ENCODE results near the gene GBA2.
A peak's percentile ranks its signal among the peaks of the same experiment; 100 is the strongest.

The GBA2 gene

GRCh38 chr9:35791297-35791921 is 42.4 kb upstream of the GBA2 start, which contains the start of gene NPR2:
Gene NPR2, plus strand, starts transcription at chr9:35791591. Its CDS starts 818 bp downstream, at chr9:35792409.
- no peak for TF ChIP-seq CTCF (IDR thresholded peaks at IDR 0.05; ENCODE audit: borderline replicate concordance, control extremely low read depth, extremely low read depth, insufficient read depth, missing control alignments)
- DNase-seq (ENCODE audit: low spot score), result no peak
- in situ Hi-C loops (cut with MboI; ENCODE audit: low sequenced_read_pairs, unreplicated experiment), result no loop called here

- DNase-seq (ENCODE audit: low spot score), result peak; percentile 85
- peak; percentile 81 for TF ChIP-seq CTCF (IDR thresholded peaks at IDR 0.05; ENCODE audit: borderline replicate concordance, control extremely low read depth, extremely low read depth, insufficient read depth, missing control alignments)
- in situ Hi-C loops (cut with MboI; ENCODE audit: low sequenced_read_pairs, unreplicated experiment), result no loop called here
Observed at GRCh38 chr9:35790385-35791296, 41.6 kb upstream of the GBA2 start.

- no peak for TF ChIP-seq CTCF (IDR thresholded peaks at IDR 0.05; ENCODE audit: borderline replicate concordance, control extremely low read depth, extremely low read depth, insufficient read depth, missing control alignments)
- in situ Hi-C loops (cut with MboI; ENCODE audit: low sequenced_read_pairs, unreplicated experiment), result no loop called here
- DNase-seq (ENCODE audit: low spot score), result no peak
Observed at GRCh38 chr9:35790025-35790384, 41.0 kb upstream of the GBA2 start.

GRCh38 chr9:35789541-35789940 is 40.5 kb upstream of the GBA2 start:
- in situ Hi-C loops (cut with MboI; ENCODE audit: low sequenced_read_pairs, unreplicated experiment), result no loop called here
- TF ChIP-seq CTCF (IDR thresholded peaks at IDR 0.05; ENCODE audit: borderline replicate concordance, control extremely low read depth, extremely low read depth, insufficient read depth, missing control alignments), result no peak

GRCh38 chr9:35783418-35783817 is 34.4 kb upstream of the GBA2 start:
- no peak for TF ChIP-seq CTCF (IDR thresholded peaks at IDR 0.05; ENCODE audit: borderline replicate concordance, control extremely low read depth, extremely low read depth, insufficient read depth, missing control alignments)
- in situ Hi-C loops (cut with MboI; ENCODE audit: low sequenced_read_pairs, unreplicated experiment), result no loop called here

More at GRCh38 chr9:35789541-35789940, 40.5 kb upstream of the GBA2 start:
- DNase-seq (ENCODE audit: low spot score), result no peak

GRCh38 chr9:35781066-35781465 is 32.0 kb upstream of the GBA2 start:
- TF ChIP-seq CTCF (IDR thresholded peaks at IDR 0.05; ENCODE audit: borderline replicate concordance, control extremely low read depth, extremely low read depth, insufficient read depth, missing control alignments), result no peak
- in situ Hi-C loops (cut with MboI; ENCODE audit: low sequenced_read_pairs, unreplicated experiment), result no loop called here
- no peak for DNase-seq (ENCODE audit: low spot score)

More at GRCh38 chr9:35783418-35783817, 34.4 kb upstream of the GBA2 start:
- DNase-seq (ENCODE audit: low spot score), result no peak
